ENCODE data around the gene CBARP.

CBARP gene

DNA sequence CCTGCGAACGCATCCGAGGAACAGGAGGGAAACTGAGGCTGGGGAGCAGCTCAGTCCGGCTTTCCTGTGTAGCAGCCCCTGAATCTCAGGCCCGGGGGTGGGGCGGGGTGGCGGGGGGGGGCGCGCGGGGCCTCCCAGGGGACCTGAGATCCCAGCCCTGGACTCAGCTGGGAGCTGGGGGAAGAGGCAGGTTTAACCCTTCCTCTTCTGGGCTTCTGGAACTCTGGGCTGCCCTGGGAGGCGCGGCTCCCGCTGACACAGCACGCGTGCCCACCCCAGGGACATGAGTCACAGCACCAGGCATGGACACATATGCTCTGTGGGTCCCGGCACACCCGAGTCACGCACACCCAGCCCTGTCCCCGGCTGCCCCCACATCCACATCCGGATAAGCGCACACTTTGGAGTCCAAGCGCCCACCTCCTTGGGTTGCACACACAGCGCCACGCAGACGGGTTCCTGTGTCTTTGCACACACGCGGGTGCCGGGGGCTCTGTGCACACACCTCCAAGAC lies 27.9 kb upstream of the CBARP start:
- H3K36me3 ChIP-seq (replicated peaks; ENCODE audit: low read depth, low read length) = peaks cover 10% of the 10 kb centered on the region
- no peak for TF ChIP-seq EZH2phosphoT487 (IDR thresholded peaks at IDR 0.05; ENCODE audit: low read depth)
- TF ChIP-seq, protein P1, sequence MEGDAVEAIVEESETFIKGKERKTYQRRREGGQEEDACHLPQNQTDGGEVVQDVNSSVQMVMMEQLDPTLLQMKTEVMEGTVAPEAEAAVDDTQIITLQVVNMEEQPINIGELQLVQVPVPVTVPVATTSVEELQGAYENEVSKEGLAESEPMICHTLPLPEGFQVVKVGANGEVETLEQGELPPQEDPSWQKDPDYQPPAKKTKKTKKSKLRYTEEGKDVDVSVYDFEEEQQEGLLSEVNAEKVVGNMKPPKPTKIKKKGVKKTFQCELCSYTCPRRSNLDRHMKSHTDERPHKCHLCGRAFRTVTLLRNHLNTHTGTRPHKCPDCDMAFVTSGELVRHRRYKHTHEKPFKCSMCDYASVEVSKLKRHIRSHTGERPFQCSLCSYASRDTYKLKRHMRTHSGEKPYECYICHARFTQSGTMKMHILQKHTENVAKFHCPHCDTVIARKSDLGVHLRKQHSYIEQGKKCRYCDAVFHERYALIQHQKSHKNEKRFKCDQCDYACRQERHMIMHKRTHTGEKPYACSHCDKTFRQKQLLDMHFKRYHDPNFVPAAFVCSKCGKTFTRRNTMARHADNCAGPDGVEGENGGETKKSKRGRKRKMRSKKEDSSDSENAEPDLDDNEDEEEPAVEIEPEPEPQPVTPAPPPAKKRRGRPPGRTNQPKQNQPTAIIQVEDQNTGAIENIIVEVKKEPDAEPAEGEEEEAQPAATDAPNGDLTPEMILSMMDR (IDR thresholded peaks at IDR 0.05; ENCODE audit: low read depth, low read length) = no peak
- H4K20me1 ChIP-seq (ENCODE audit: insufficient read depth, low read length) = peaks cover 11% of the 10 kb centered on the region
- no peak overlapping the region for H2AFZ ChIP-seq (ENCODE audit: low read depth, low read length)
- no peak overlapping the region for H3K27ac ChIP-seq (ENCODE audit: low read length)
- H3K9ac ChIP-seq (ENCODE audit: low read length) = peak overlapping the region; percentile 57; the same call in 1 of the 2 replicates
- peaks cover 15% of the 10 kb centered on the region for H3K79me2 ChIP-seq (ENCODE audit: low read length)
- H3K9me3 ChIP-seq (ENCODE audit: insufficient read depth, low read length) = no peaks in the 10 kb centered on the region
- H3K4me2 ChIP-seq (ENCODE audit: low read length) = peak overlapping the region; percentile 97
- H3K4me3 ChIP-seq (ENCODE audit: low read length) = peak overlapping the region; percentile 78
- H3K4me1 ChIP-seq (ENCODE audit: low read length) = peaks cover 50% of the 10 kb centered on the region
- H3K27me3 ChIP-seq (ENCODE audit: low read depth, low read length) = peaks cover 15% of the 10 kb centered on the region

DNA sequence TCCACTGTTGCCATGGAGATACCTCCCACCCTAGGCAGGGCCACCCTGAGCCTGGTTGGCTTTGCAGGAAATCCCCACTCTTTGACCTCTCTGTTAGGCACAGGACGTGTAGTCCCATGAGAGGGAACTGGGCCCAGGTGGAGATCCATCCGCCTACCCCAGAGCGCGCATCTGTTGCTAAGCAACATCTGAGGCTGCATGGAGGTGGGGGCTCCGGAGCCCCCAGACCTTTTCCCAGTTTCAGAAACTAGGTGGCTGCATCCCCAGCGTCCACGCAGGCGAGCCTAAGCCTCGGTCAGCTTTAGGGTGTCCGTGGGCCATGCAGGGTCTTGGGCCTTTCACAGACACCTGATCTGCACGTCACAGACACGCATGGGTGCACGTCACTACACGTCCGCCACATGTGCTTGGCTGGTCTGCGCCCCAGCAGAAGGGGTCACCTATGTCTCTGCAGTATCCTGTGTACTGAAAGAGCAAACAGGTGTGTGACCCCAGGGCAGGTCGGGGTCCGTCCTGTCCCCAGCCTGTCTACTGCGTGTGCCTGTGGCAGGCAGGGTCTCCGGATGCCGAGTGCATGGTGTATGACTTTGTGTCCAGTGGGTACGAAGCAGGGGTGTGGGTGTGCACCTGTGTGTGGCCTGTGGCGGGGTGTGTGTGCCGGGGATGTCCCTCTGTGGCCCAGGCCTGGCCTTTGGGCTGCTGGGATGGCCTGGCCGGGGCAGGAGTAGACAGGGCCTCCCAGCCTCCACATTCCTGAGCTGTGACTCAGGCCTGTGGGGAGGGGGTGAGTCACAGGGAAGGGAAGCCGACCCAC lies 27.2 kb upstream of the CBARP start:
- peaks cover 49% of the 10 kb centered on the region for H3K4me1 ChIP-seq (ENCODE audit: low read length)
- no peaks in the 10 kb centered on the region for H3K9me3 ChIP-seq (ENCODE audit: insufficient read depth, low read length)
- H3K4me3 ChIP-seq (ENCODE audit: low read length) = no peak overlapping the region
- peaks cover 4% of the 10 kb centered on the region for H3K36me3 ChIP-seq (replicated peaks; ENCODE audit: low read depth, low read length)
- H3K9ac ChIP-seq (ENCODE audit: low read length) = no peak overlapping the region
- H4K20me1 ChIP-seq (ENCODE audit: insufficient read depth, low read length) = peaks cover 4% of the 10 kb centered on the region
- no peak overlapping the region for H2AFZ ChIP-seq (ENCODE audit: low read depth, low read length)
- H3K27me3 ChIP-seq (ENCODE audit: low read depth, low read length) = peaks cover 15% of the 10 kb centered on the region
- no peak overlapping the region for H3K4me2 ChIP-seq (ENCODE audit: low read length)
- H3K79me2 ChIP-seq (ENCODE audit: low read length) = peaks cover 8% of the 10 kb centered on the region
- no peak for TF ChIP-seq EZH2phosphoT487 (IDR thresholded peaks at IDR 0.05; ENCODE audit: low read depth)
- TF ChIP-seq, protein P1 (IDR thresholded peaks at IDR 0.05; ENCODE audit: low read depth, low read length) = no peak
- no peak overlapping the region for H3K27ac ChIP-seq (ENCODE audit: low read length)

DNA sequence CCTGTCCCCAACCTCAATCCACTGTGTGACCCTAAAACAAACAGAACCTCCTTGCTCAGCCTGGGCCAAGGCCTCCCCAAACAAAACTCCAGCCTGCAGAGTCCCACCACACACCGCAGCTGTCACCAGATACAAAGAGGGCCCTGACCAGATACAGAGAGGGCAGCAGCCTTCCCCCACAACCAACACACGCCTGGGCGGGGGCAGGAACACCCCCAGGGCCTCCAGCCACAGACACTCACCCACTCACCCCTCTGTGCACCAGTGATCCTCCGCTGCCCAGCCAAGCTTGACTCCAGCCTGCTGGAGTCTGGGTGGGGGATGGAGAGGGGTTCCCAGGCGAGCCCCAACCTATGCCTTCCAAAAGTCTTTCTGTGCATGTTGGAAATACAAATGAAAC lies 25.4 kb upstream of the CBARP start:
- Histone ChIP-seq H3K27me3 (ENCODE audit: low read depth, low read length) (peaks cover 15% of the 10 kb centered on the region), H3K4me1 (ENCODE audit: low read length) (peaks cover 59% of the 10 kb centered on the region), H3K9ac (ENCODE audit: low read length) (no peak overlapping the region), H3K9me3 (ENCODE audit: insufficient read depth, low read length) (no peaks in the 10 kb centered on the region), H4K20me1 (ENCODE audit: insufficient read depth, low read length) (no peaks in the 10 kb centered on the region), H3K4me3 (ENCODE audit: low read length) (no peak overlapping the region), H3K79me2 (ENCODE audit: low read length) (peaks cover 2% of the 10 kb centered on the region; the same call in 1 of the 2 replicates), H2AFZ (ENCODE audit: low read depth, low read length) (no peak overlapping the region), H3K4me2 (ENCODE audit: low read length) (no peak overlapping the region; the same call in 1 of the 2 replicates), H3K36me3 (replicated peaks; ENCODE audit: low read depth, low read length) (peaks cover under 1% of the 10 kb centered on the region), H3K27ac (ENCODE audit: low read length) (no peak overlapping the region)
- TF ChIP-seq EZH2phosphoT487 (IDR thresholded peaks at IDR 0.05; ENCODE audit: low read depth) = no peak
- TF ChIP-seq, protein P1 (IDR thresholded peaks at IDR 0.05; ENCODE audit: low read depth, low read length) = no peak

DNA sequence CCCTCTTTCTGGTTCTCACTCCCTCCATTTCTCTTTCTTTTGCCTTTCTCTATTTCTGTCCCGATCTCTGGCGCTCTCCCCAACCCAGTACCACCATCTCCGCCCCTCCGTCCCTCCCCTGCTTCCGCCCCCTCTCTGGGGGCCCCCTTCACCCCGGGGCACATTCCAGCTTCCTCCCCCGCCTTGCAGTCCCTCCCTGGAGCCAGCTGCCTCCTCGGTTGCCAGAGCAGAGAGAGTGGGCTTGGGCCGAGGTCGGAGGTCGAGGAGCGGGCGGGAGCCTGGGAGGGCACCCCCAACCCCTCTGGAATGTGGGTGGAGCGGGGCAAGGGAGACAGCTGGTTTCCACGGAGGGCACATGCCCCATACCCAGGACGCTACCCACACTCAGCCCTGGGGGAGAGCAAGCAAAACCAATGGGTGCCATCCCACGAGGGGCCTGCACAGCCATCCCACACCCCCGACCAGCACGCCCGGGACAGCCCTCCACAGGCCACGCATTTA lies 24.9 kb upstream of the CBARP start:
- TF ChIP-seq, protein P1 (IDR thresholded peaks at IDR 0.05; ENCODE audit: low read depth, low read length) = no peak
- TF ChIP-seq EZH2phosphoT487 (IDR thresholded peaks at IDR 0.05; ENCODE audit: low read depth) = no peak
- peaks cover 5% of the 10 kb centered on the region; the same call in 1 of the 2 replicates for H3K79me2 ChIP-seq (ENCODE audit: low read length)
- peaks cover 11% of the 10 kb centered on the region for H3K27me3 ChIP-seq (ENCODE audit: low read depth, low read length)
- no peaks in the 10 kb centered on the region for H3K9me3 ChIP-seq (ENCODE audit: insufficient read depth, low read length)
- no peaks in the 10 kb centered on the region for H4K20me1 ChIP-seq (ENCODE audit: insufficient read depth, low read length)
- H2AFZ ChIP-seq (ENCODE audit: low read depth, low read length) = no peak overlapping the region
- no peak overlapping the region for H3K27ac ChIP-seq (ENCODE audit: low read length)
- H3K4me1 ChIP-seq (ENCODE audit: low read length) = peaks cover 60% of the 10 kb centered on the region
- peaks cover 5% of the 10 kb centered on the region for H3K36me3 ChIP-seq (replicated peaks; ENCODE audit: low read depth, low read length)
- H3K9ac ChIP-seq (ENCODE audit: low read length) = peak overlapping the region; percentile 81
- H3K4me2 ChIP-seq (ENCODE audit: low read length) = peak overlapping the region; percentile 88
- H3K4me3 ChIP-seq (ENCODE audit: low read length) = peak overlapping the region; percentile 81
